A549 (cell line): Measurements from ENCODE around the gene MMD. TPM values are rescaled to one million over a fixed set of nuclear protein-coding genes. Genes with fewer than 3 reads are reported as not detected.

Experiments
- ATAC-seq, 2 experiments: fragments of 200-7000 bp in 1 of 2; fragments of >200 bp in 1 of 2; cut with Nextera tagmentation in 1 of 2; cut with Tn5 transposase in 1 of 2; 3 replicates each; pipeline versions ENCODE4 v1.8.0 to v1.9.1; 2018 to 2020; ENCODE audit warnings: mild to moderate bottlenecking in 1 of 2, moderate library complexity in 1 of 2
- CTCF ChIA-PET: fragments of 300-600 bp; sonication (Branson Sonifier 250); formaldehyde crosslinking; extraction: SDS; loops from one replicate; lab custom pipeline; 2021; ENCODE audit warnings: antibody characterized with exemption, inconsistent platforms; lab: Yijun Ruan, JAX
- POLR2A ChIA-PET: fragments of 350-600 bp; formaldehyde crosslinking; extraction: SDS; loops from one replicate; lab custom pipeline; 2021; ENCODE audit warnings: antibody characterized with exemption, inconsistent platforms; lab: Yijun Ruan, JAX
- DNase-seq, 2 experiments: peaks; one replicate each; pipeline versions ENCODE4 v3.0.0 to v3.0.0-alpha.2; 2011 to 2016; ENCODE audit warnings: low read depth in 1 of 2, low spot score in 1 of 2
- FAIRE-seq: peaks from 2 replicates; lab custom pipeline; 2011; peaks lifted over from hg19 to GRCh38; lab: Jason Lieb, UNC
- H3K27ac ChIP-seq, 2 experiments: fragments of >200 bp; sonication (Bioruptor Twin); formaldehyde crosslinking; 3 replicates each; pipeline ENCODE4 v1.5.1; 2016 to 2017
- H3K4me1 ChIP-seq: fragments of >200 bp; sonication (Bioruptor Twin); formaldehyde crosslinking; 3 replicates; pipeline ENCODE4 v1.6.1; 2016
- H3K4me2 ChIP-seq: fragments of >200 bp; sonication (Bioruptor Twin); formaldehyde crosslinking; 3 replicates; pipeline ENCODE4 v1.6.1; 2016
- H3K4me3 ChIP-seq: fragments of >200 bp; sonication (Bioruptor Twin); formaldehyde crosslinking; 3 replicates; pipeline ENCODE4 v1.5.1; 2016
- H3K9me3 ChIP-seq: fragments of >200 bp; sonication (Bioruptor Twin); formaldehyde crosslinking; 3 replicates; pipeline ENCODE4 v1.6.1; 2016
- ATOH8 ChIP-seq: fragments of 250-450 bp; sonication (Bioruptor Pico); IDR thresholded peaks from 2 replicates; pipeline ENCODE4 v1.5.0; 2020; ENCODE audit warnings: low read depth, mild to moderate bottlenecking, moderate library complexity
- BCL3 ChIP-seq: fragments of >200 bp; sonication (Bioruptor Twin); formaldehyde crosslinking; IDR thresholded peaks from 3 replicates; pipeline ENCODE4 v1.6.1; 2016
- BHLHE40 ChIP-seq: IDR thresholded peaks from 2 replicates; pipeline ENCODE4 v1.6.1; 2012; ENCODE audit warnings: low read depth, low read length, inconsistent platforms
- CEBPB ChIP-seq, 2 experiments: fragments of >200 bp in 1 of 2; sonication (Bioruptor Twin) in 1 of 2; formaldehyde crosslinking in 1 of 2; IDR thresholded peaks; 2 replicates each; pipeline ENCODE4 v1.6.1; 2012 to 2016
- EHF ChIP-seq: fragments of 250-450 bp; sonication (Bioruptor Pico); IDR thresholded peaks from 2 replicates; pipeline ENCODE4 v1.5.0; 2020; ENCODE audit warnings: mild to moderate bottlenecking
- FOSB ChIP-seq: fragments of 250-450 bp; sonication (Bioruptor Pico); IDR thresholded peaks from 2 replicates; pipeline ENCODE4 v1.5.0; 2020; ENCODE audit warnings: mild to moderate bottlenecking, moderate library complexity
- HDAC2 ChIP-seq: fragments of 200-600 bp; sonication (generic); IDR thresholded peaks from 2 replicates; pipeline ENCODE4 v1.6.1; 2016
- HEYL ChIP-seq: fragments of 250-450 bp; sonication (Bioruptor Pico); IDR thresholded peaks from 2 replicates; pipeline ENCODE4 v1.8.0; 2021; ENCODE audit warnings: mild to moderate bottlenecking, moderate library complexity
- HMGXB4 ChIP-seq: fragments of 250-450 bp; sonication (Bioruptor Pico); IDR thresholded peaks from 2 replicates; pipeline ENCODE4 v1.5.0; 2021; ENCODE audit warnings: mild to moderate bottlenecking, moderate library complexity, borderline replicate concordance
- HOXB5 ChIP-seq: fragments of 250-450 bp; sonication (Bioruptor Pico); IDR thresholded peaks from 2 replicates; pipeline ENCODE4 v1.5.0; 2020; ENCODE audit warnings: mild to moderate bottlenecking, moderate library complexity
- JUN ChIP-seq, 2 experiments: fragments of >200 bp; sonication (Bioruptor Twin); formaldehyde crosslinking; IDR thresholded peaks; 2 replicates in 1 of 2; 3 replicates in 1 of 2; pipeline ENCODE4 v1.6.1; 2016 to 2017
- JUNB ChIP-seq: fragments of >200 bp; sonication (Bioruptor Twin); formaldehyde crosslinking; IDR thresholded peaks from 2 replicates; pipeline ENCODE4 v1.6.1; 2016
- KDM1A ChIP-seq: fragments of 200-600 bp; sonication (generic); IDR thresholded peaks from 2 replicates; pipeline ENCODE4 v1.6.1; 2016; ENCODE audit warnings: low read depth, mild to moderate bottlenecking
- KDM5A ChIP-seq: fragments of 200-600 bp; sonication (generic); IDR thresholded peaks from 2 replicates; pipeline ENCODE4 v1.6.1; 2016; ENCODE audit warnings: antibody characterized with exemption, mild to moderate bottlenecking
- MAFK ChIP-seq: fragments of 450-650 bp; IDR thresholded peaks from 2 replicates; pipeline ENCODE4 v1.6.1; 2014; ENCODE audit not compliant: partially characterized antibody
- MAZ ChIP-seq: fragments of 150-350 bp; IDR thresholded peaks from 2 replicates; pipeline ENCODE4 v1.6.1; 2014; ENCODE audit warnings: antibody characterized with exemption, low read depth, low read length, borderline replicate concordance
- MYC ChIP-seq: IDR thresholded peaks from 2 replicates; pipeline ENCODE4 v1.6.1; 2012; ENCODE audit warnings: mild to moderate bottlenecking, inconsistent platforms, low read length, improper control_type of control experiment, borderline replicate concordance
- NR3C1 ChIP-seq: fragments of >200 bp; sonication (Bioruptor Twin); formaldehyde crosslinking; IDR thresholded peaks from 3 replicates; pipeline ENCODE4 v1.6.1; 2017
- PHF8 ChIP-seq: fragments of 200-600 bp; sonication (generic); IDR thresholded peaks from 2 replicates; pipeline ENCODE4 v1.6.1; 2016; ENCODE audit warnings: low read depth, mild to moderate bottlenecking, antibody characterized with exemption, moderate library complexity, borderline replicate concordance
- POLR2A ChIP-seq: IDR thresholded peaks from 2 replicates; pipeline ENCODE4 v1.6.1; 2012; ENCODE audit warnings: mild to moderate bottlenecking, low read length
- RFX5 ChIP-seq: fragments of 450-650 bp; IDR thresholded peaks from 2 replicates; pipeline ENCODE4 v1.7.1; 2014; ENCODE audit warnings: antibody characterized with exemption, mild to moderate bottlenecking, moderate library complexity
- RNF2 ChIP-seq: fragments of 200-600 bp; sonication (generic); IDR thresholded peaks from 2 replicates; pipeline ENCODE4 v1.6.1; 2016; ENCODE audit warnings: low read depth, mild to moderate bottlenecking, antibody characterized with exemption, moderate library complexity, borderline replicate concordance
- TFCP2L1 ChIP-seq: fragments of 250-450 bp; sonication (Bioruptor Pico); IDR thresholded peaks from 2 replicates; pipeline ENCODE4 v1.5.0; 2021; ENCODE audit warnings: mild to moderate bottlenecking
- ZNF302 ChIP-seq: fragments of 250-450 bp; sonication (Bioruptor Pico); IDR thresholded peaks from 2 replicates; pipeline ENCODE4 v1.9.0; 2021; ENCODE audit warnings: inconsistent platforms, mild to moderate bottlenecking, moderate library complexity
- ZSCAN20 ChIP-seq: fragments of 250-450 bp; sonication (Bioruptor Pico); IDR thresholded peaks from 2 replicates; pipeline ENCODE4 v1.8.0; 2022; ENCODE audit warnings: mild to moderate bottlenecking, moderate library complexity
- WGBS: methylation state at CpG from one replicate; pipeline ENCODE4 v1.1.6; 2017; ENCODE audit errors: missing lambda C conversion rate; 5-methylcytosine and 5-hydroxymethylcytosine counted together
- polyA plus RNA-seq, 4 experiments: library from polyadenylated mRNA; depleted of rRNA in 3 of 4; stranded (reverse); fragments of >200 nt; fragmentation: RNase III in 1 of 4; extraction: RNeasy Plus Mini Kit Qiagen cat#74134 plus additional on column Dnase treatment in 1 of 4; gene quantifications; 2 replicates in 3 of 4; 3 replicates in 1 of 4; pipeline ENCODE4 v1.2.3, GENCODE V29; 2011 to 2017

The MMD gene
- polyA plus RNA-seq, 2 of the 4 experiments (the other 2 are of a cell fraction), result 22.5 to 54.7 TPM

- 37% methylated on average over 1 of the region's 1 CpG for WGBS
- Histone ChIP-seq H3K4me1 (peaks cover 4% of the 10 kb centered on the region; the same call in 1 of the 3 replicates), H3K4me2 (no peak overlapping the region), H3K9me3 (peaks cover 7% of the 10 kb centered on the region; the same call in 2 of the 3 replicates), H3K27ac (no peak overlapping the region), H3K4me3 (no peak overlapping the region)
- POLR2A ChIA-PET, result no interaction called here
- ATAC-seq, result no peak
- TF ChIP-seq ATOH8 (CRISPR knock-in tag) (no peak), MAZ (no peak), RFX5 (no peak), BCL3 (no peak), ZSCAN20 (no peak), ZNF302 (CRISPR knock-in tag) (no peak), NR3C1 (no peak), HMGXB4 (CRISPR knock-in tag) (no peak)
- CTCF ChIA-PET, result interaction anchor here (1.0 to 7.4 kb wide), 3 partner anchors 14 to 352 kb away, joined by 3 to 92 read pairs (median 6); partner anchors contain the start of gene HLF
- DNase-seq, result no peak
- FAIRE-seq, result no peak
Measured at GRCh38 chr17:55345132-55345531, 76.5 kb downstream of the MMD start.

GRCh38 chr17:55344514-55344997 is 77.1 kb downstream of the MMD start:
- TF ChIP-seq HOXB5, result no peak
- no peak for TF ChIP-seq ATOH8 (CRISPR knock-in tag)
- TF ChIP-seq HEYL (CRISPR knock-in tag), result no peak
- TF ChIP-seq MYC, result no peak
- TF ChIP-seq POLR2A, result no peak
- TF ChIP-seq RNF2, result no peak
- TF ChIP-seq BHLHE40, result no peak
- no peak for TF ChIP-seq FOSB (CRISPR knock-in tag)
- TF ChIP-seq JUNB, result no peak
- no peak for TF ChIP-seq PHF8
- no peak for TF ChIP-seq MAFK
- no peak for TF ChIP-seq CEBPB (IDR thresholded peaks at IDR 0.05)
- no peak for TF ChIP-seq EHF (CRISPR knock-in tag)
- TF ChIP-seq HMGXB4 (CRISPR knock-in tag), result no peak
- TF ChIP-seq RFX5, result no peak
- TF ChIP-seq KDM5A, result no peak
- TF ChIP-seq KDM1A, result no peak
- TF ChIP-seq HDAC2, result no peak
- no peak for TF ChIP-seq TFCP2L1 (CRISPR knock-in tag)
- TF ChIP-seq JUN (IDR thresholded peaks at IDR 0.05), result no peak
- WGBS, result 69% methylated on average over 3 of the region's 3 CpGs
- POLR2A ChIA-PET, result no interaction called here
- peaks cover 7% of the 10 kb centered on the region; the same call in 2 of the 3 replicates for H3K9me3 ChIP-seq
- H3K4me1 ChIP-seq, result peaks cover 4% of the 10 kb centered on the region; the same call in 1 of the 3 replicates
- no peak overlapping the region for H3K4me2 ChIP-seq
- ATAC-seq (no peak), DNase-seq (no peak), FAIRE-seq (no peak)
- CTCF ChIA-PET, result interaction anchor here (0.6 to 7.4 kb wide), 4 partner anchors 15 to 351 kb away, joined by 3 to 92 read pairs (median 6); partner anchors contain the start of gene HLF
- H3K4me3 ChIP-seq, result no peak overlapping the region
- H3K27ac ChIP-seq, result no peak overlapping the region
